GM12891 (cell line): ENCODE measurements around the gene NAT8L.

Source experiments
- POLR2A ChIP-seq: IDR thresholded peaks from 2 replicates; pipeline ENCODE4 v1.6.1; 2011; ENCODE audit warnings: low read depth, low read length, control low read depth
- POLR2AphosphoS5 ChIP-seq: IDR thresholded peaks from 2 replicates; pipeline ENCODE4 v1.6.1; 2011; ENCODE audit warnings: low read depth, low read length, control low read depth
- POU2F2 ChIP-seq: IDR thresholded peaks from 2 replicates; pipeline ENCODE4 v1.6.1; 2011; ENCODE audit warnings: low read depth, mild to moderate bottlenecking, control low read depth, low read length, moderate library complexity
- TAF1 ChIP-seq: IDR thresholded peaks from 2 replicates; pipeline ENCODE4 v1.6.1; 2011; ENCODE audit warnings: low read depth, low read length, control low read depth

DNA sequence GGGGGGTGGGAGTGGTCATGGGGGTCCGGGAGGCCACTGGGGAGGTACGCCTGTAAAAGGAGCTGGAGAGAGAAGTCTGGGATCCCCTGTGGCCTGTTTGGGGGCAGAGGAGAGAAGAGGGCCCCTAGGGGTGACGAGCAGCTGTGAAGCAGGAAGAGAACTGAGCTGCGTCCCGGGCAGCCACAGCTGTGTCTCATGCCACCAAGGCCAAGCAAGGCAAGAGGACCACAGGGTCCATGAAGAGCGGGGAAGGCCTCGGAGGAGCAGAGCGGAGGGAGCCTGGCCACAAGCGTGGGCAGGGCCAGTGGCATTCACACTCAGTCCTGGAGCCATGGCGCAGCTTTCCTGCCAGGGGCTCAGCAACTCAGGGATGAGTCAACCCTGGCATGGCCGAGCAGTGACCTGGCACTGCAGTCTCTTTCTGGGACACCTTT, 13.6 kb upstream of the NAT8L start:
- TF ChIP-seq POLR2AphosphoS5, result no peak
- TF ChIP-seq POLR2A, result no peak
- TF ChIP-seq POU2F2, result no peak
- no peak for TF ChIP-seq TAF1
